ENCODE data around the gene RGS9.

DNA sequence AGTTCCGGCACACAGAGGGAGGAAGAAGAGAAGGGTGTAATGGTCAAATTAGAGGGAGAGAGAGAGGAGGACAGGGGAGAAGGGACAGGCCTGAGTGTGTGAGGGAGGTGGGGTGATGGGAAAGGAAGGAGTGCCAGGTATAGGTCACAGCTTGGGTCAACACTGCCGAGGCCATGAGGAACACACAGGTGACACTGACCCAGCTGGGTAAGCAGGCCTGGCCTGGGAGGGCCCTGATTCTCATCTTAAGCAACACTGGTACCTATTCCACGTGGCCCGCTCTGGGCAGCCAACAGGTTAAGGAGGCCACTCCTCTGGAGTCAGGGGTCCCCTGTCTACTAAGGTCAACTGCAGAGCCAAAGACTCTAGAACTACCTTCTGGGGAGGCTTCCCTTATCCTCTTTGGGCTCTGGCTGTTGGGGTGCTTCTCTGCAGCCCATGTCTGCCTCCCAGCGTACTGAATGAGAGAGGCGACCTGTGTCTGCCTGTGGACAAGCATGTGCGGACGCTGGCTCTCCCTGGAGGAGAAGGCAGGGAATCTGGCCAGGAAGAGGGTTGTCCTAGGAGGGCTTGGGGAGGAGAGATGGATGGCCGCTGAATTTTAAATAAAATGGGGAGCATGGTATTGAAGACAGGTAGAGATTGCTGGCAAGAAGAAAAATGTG is 57.6 kb downstream of the RGS9 start:
- TF ChIP-seq, protein P1, sequence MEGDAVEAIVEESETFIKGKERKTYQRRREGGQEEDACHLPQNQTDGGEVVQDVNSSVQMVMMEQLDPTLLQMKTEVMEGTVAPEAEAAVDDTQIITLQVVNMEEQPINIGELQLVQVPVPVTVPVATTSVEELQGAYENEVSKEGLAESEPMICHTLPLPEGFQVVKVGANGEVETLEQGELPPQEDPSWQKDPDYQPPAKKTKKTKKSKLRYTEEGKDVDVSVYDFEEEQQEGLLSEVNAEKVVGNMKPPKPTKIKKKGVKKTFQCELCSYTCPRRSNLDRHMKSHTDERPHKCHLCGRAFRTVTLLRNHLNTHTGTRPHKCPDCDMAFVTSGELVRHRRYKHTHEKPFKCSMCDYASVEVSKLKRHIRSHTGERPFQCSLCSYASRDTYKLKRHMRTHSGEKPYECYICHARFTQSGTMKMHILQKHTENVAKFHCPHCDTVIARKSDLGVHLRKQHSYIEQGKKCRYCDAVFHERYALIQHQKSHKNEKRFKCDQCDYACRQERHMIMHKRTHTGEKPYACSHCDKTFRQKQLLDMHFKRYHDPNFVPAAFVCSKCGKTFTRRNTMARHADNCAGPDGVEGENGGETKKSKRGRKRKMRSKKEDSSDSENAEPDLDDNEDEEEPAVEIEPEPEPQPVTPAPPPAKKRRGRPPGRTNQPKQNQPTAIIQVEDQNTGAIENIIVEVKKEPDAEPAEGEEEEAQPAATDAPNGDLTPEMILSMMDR (conservative IDR thresholded peaks at IDR 0.05 in 1 of 2, IDR thresholded peaks at IDR 0.05 in 1 of 2; ENCODE audit: extremely low read depth in 1 of 2, insufficient read depth in 1 of 2, low read depth in 1 of 2, low read length in 2 of 2), result no peak
- TF ChIP-seq EZH2 (IDR thresholded peaks at IDR 0.05; ENCODE audit: borderline replicate concordance, low read length), result no peak
